Neural progenitor cell (in vitro differentiated cells): ENCODE measurements around the gene CDK4. TPM values are rescaled to one million over a fixed set of nuclear protein-coding genes. Genes with fewer than 3 reads are reported as not detected.

ENCODE experiments used
- DNase-seq: peaks from one replicate; pipeline ENCODE4 v3.0.0-alpha.2; 2016; ENCODE audit warnings: low spot score
- H2AFZ ChIP-seq: fragments of 200-600 bp; sonication (generic); replicated peaks from 2 replicates; pipeline ENCODE4 v1.6.1; 2016; ENCODE audit warnings: antibody characterized with exemption
- H3F3A ChIP-seq: fragments of 200-600 bp; sonication (generic); 2 replicates; pipeline ENCODE4 v1.6.1; 2016; ENCODE audit warnings: antibody characterized with exemption, low read depth
- H3K27ac ChIP-seq: fragments of 200-600 bp; sonication (generic); 2 replicates; pipeline ENCODE4 v1.5.1; 2016; ENCODE audit warnings: mild to moderate bottlenecking
- H3K27me3 ChIP-seq: fragments of 200-600 bp; sonication (generic); 2 replicates; pipeline ENCODE4 v1.6.1; 2016; ENCODE audit warnings: mild to moderate bottlenecking, moderate library complexity
- H3K36me3 ChIP-seq: fragments of 200-600 bp; sonication (generic); 2 replicates; pipeline ENCODE4 v1.5.1; 2016
- H3K4me1 ChIP-seq: fragments of 200-600 bp; sonication (generic); 2 replicates; pipeline ENCODE4 v1.6.1; 2016; ENCODE audit warnings: mixed run types
- H3K4me2 ChIP-seq: fragments of 200-600 bp; sonication (generic); 2 replicates; pipeline ENCODE4 v1.6.1; 2016
- H3K4me3 ChIP-seq: fragments of 200-600 bp; sonication (generic); 2 replicates; pipeline ENCODE4 v1.5.1; 2016
- H3K79me2 ChIP-seq: fragments of 200-600 bp; sonication (generic); 2 replicates; pipeline ENCODE4 v1.6.1; 2016; ENCODE audit warnings: low read depth
- H3K9ac ChIP-seq: fragments of 200-600 bp; sonication (generic); 2 replicates; pipeline ENCODE4 v1.6.1; 2016
- H3K9me3 ChIP-seq: fragments of 200-600 bp; sonication (generic); 2 replicates; pipeline ENCODE4 v1.5.1; 2016; ENCODE audit warnings: low read depth
- H4K20me1 ChIP-seq: fragments of 200-600 bp; sonication (generic); 2 replicates; pipeline ENCODE4 v1.6.1; 2016; ENCODE audit warnings: low read depth
- H3K27ac Mint-ChIP-seq: 3 replicates; pipeline ENCODE4 v1.8.0; 2021; ENCODE audit warnings: mixed read lengths
- H3K27me3 Mint-ChIP-seq: 2 replicates; pipeline ENCODE4 v1.8.0; 2022; ENCODE audit warnings: low read depth, mild to moderate bottlenecking, inconsistent platforms, moderate library complexity, mixed read lengths; ENCODE audit not compliant: insufficient read depth
- H3K36me3 Mint-ChIP-seq: 3 replicates; pipeline ENCODE4 v1.8.0; 2021; ENCODE audit warnings: mixed read lengths
- H3K4me1 Mint-ChIP-seq: 3 replicates; pipeline ENCODE4 v1.8.0; 2021; ENCODE audit warnings: mixed read lengths
- H3K4me3 Mint-ChIP-seq: 3 replicates; pipeline ENCODE4 v1.8.0; 2021; ENCODE audit warnings: mild to moderate bottlenecking, moderate library complexity, mixed read lengths
- H3K9me3 Mint-ChIP-seq: 3 replicates; pipeline ENCODE4 v1.8.0; 2020; ENCODE audit warnings: mixed read lengths
- CTCF ChIP-seq: fragments of 200-600 bp; sonication (generic); IDR thresholded peaks from 2 replicates; pipeline ENCODE4 v1.5.1; 2017; ENCODE audit warnings: antibody characterized with exemption, mild to moderate bottlenecking
- EZH2 ChIP-seq: fragments of 200-600 bp; sonication (generic); IDR thresholded peaks from 2 replicates; pipeline ENCODE4 v1.6.1; 2017; ENCODE audit warnings: antibody characterized with exemption, mild to moderate bottlenecking, moderate library complexity
- EZH2phosphoT487 ChIP-seq: fragments of 200-600 bp; sonication (generic); IDR thresholded peaks from 2 replicates; pipeline ENCODE4 v1.6.1; 2017; ENCODE audit warnings: antibody characterized with exemption
- total RNA-seq: library from RNA; depleted of rRNA; stranded (reverse); fragments of >200 nt; gene quantifications from 2 replicates; pipeline ENCODE4 v1.2.3, GENCODE V29; 2015; ENCODE audit warnings: low replicate concordance

CDK4 gene
- total RNA-seq, 1 donor from 2014 or later, result 169 TPM

DNA sequence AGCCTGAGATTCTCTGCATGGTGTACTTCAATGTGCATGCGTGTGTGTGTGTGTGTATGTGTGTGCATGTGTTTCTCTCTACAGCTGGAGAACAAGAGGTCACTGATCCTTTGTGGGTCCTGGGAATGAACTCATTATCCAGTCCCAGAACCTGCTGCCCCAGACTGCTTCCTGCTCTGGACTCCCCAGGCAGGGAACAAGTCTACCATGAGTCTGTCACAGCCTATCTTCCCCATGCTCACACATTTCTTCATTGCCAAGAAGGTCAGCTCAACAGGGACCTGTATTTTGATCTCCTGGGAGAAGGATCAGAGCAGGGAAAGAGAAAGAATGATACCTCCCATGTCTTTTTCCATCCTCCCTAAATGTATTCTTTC lies 10.7 kb downstream of the CDK4 start:
- H3K36me3 Mint-ChIP-seq, result peaks cover 5% of the 10 kb centered on the region
- no peak overlapping the region for H3K27ac Mint-ChIP-seq
- H3K9me3 Mint-ChIP-seq, result no peaks in the 10 kb centered on the region
- H3K27me3 Mint-ChIP-seq, result peaks cover 21% of the 10 kb centered on the region
- H3K9me3 ChIP-seq, result no peaks in the 10 kb centered on the region
- H3K9ac ChIP-seq, result no peak overlapping the region
- H4K20me1 ChIP-seq, result peaks cover 17% of the 10 kb centered on the region
- TF ChIP-seq CTCF (no peak), EZH2 (no peak), EZH2phosphoT487 (no peak)
- H3K27me3 ChIP-seq, result peaks cover 75% of the 10 kb centered on the region
- no peak overlapping the region for H2AFZ ChIP-seq
- H3K4me3 ChIP-seq, result no peak overlapping the region
- no peak overlapping the region for H3K27ac ChIP-seq
- peaks cover 46% of the 10 kb centered on the region for H3K4me1 Mint-ChIP-seq
- DNase-seq, result no peak
- H3K79me2 ChIP-seq, result peaks cover 10% of the 10 kb centered on the region
- H3K36me3 ChIP-seq, result no peaks in the 10 kb centered on the region
- H3K4me1 ChIP-seq, result peaks cover 24% of the 10 kb centered on the region
- H3F3A ChIP-seq, result peaks cover 51% of the 10 kb centered on the region
- H3K4me2 ChIP-seq, result no peak overlapping the region
- H3K4me3 Mint-ChIP-seq, result no peak overlapping the region

GRCh38 chr12:57740656-57741412 lies 11.3 kb downstream of the CDK4 start:
- Histone ChIP-seq H3K4me3 (no peak overlapping the region), H3K27me3 (peaks cover 81% of the 10 kb centered on the region), H3K79me2 (peaks cover 4% of the 10 kb centered on the region), H3K4me2 (no peak overlapping the region), H3K9ac (no peak overlapping the region), H3K9me3 (no peaks in the 10 kb centered on the region), H3K36me3 (no peaks in the 10 kb centered on the region), H4K20me1 (peaks cover 23% of the 10 kb centered on the region), H2AFZ (no peak overlapping the region), H3F3A (peaks cover 51% of the 10 kb centered on the region), H3K4me1 (peaks cover 25% of the 10 kb centered on the region), H3K27ac (no peak overlapping the region)
- H3K27me3 Mint-ChIP-seq, result peaks cover 24% of the 10 kb centered on the region
- peaks cover 44% of the 10 kb centered on the region for H3K4me1 Mint-ChIP-seq
- no peak for DNase-seq
- no peaks in the 10 kb centered on the region for H3K36me3 Mint-ChIP-seq
- H3K27ac Mint-ChIP-seq, result peak overlapping the region; percentile 35
- TF ChIP-seq EZH2, result no peak
- no peaks in the 10 kb centered on the region for H3K9me3 Mint-ChIP-seq
- H3K4me3 Mint-ChIP-seq, result peak overlapping the region; percentile 68

DNA sequence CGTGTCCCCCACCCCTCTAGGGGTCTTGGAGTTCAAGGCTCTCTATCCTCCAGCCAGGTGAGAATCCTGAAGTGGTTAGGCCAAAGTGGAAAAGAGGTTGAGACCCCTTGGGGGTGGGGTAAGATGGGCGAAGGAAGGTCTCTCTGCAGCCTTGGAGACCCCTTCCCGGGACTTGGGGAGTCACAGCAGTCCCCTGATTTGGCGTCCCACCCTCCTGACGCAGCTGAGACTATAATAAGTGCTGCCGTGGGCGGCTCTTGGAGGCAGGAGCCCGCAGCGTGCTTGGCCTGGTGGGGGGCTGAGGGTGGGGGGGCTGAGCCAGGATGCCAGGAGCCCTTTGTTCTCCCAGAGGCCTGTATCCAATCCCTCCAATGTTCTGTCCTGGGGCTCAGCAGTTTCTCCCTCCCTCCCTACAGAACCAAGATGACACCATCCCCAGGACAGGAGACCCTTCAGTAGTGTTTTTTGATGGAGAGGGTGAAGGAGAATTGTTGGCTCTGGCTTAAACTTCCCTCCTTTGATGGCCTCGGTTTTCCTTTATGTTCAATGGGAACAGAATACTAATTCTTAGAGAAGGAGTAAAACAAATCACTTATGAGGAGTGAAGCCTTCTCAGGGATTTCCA lies 12.1 kb downstream of the CDK4 start:
- no peak overlapping the region for H3K4me3 ChIP-seq
- peaks cover 31% of the 10 kb centered on the region for H4K20me1 ChIP-seq
- H3K36me3 ChIP-seq, result no peaks in the 10 kb centered on the region
- no peak overlapping the region for H3K27ac ChIP-seq
- Mint-ChIP-seq H3K27ac (no peak overlapping the region), H3K4me3 (peak overlapping the region; percentile 92), H3K9me3 (no peaks in the 10 kb centered on the region), H3K27me3 (peaks cover 30% of the 10 kb centered on the region), H3K36me3 (no peaks in the 10 kb centered on the region), H3K4me1 (peaks cover 46% of the 10 kb centered on the region)
- peaks cover 89% of the 10 kb centered on the region for H3K27me3 ChIP-seq
- no peak overlapping the region for H2AFZ ChIP-seq
- peak overlapping the region; percentile 0 for H3K4me2 ChIP-seq
- TF ChIP-seq EZH2 (no peak), CTCF (no peak), EZH2phosphoT487 (no peak)
- no peaks in the 10 kb centered on the region for H3K9me3 ChIP-seq
- H3K79me2 ChIP-seq, result no peaks in the 10 kb centered on the region
- H3K4me1 ChIP-seq, result peaks cover 24% of the 10 kb centered on the region
- H3F3A ChIP-seq, result peaks cover 48% of the 10 kb centered on the region
- peak; percentile 23 for DNase-seq
- no peak overlapping the region for H3K9ac ChIP-seq

GRCh38 chr12:57739387-57739786 lies 12.7 kb downstream of the CDK4 start:
- Mint-ChIP-seq H3K9me3 (no peaks in the 10 kb centered on the region), H3K4me3 (peak overlapping the region; percentile 92), H3K27ac (no peak overlapping the region), H3K27me3 (peaks cover 35% of the 10 kb centered on the region), H3K36me3 (no peaks in the 10 kb centered on the region), H3K4me1 (peaks cover 51% of the 10 kb centered on the region)
- Histone ChIP-seq H3K9ac (no peak overlapping the region), H2AFZ (no peak overlapping the region), H3K4me1 (peaks cover 24% of the 10 kb centered on the region), H3K27ac (no peak overlapping the region), H4K20me1 (peaks cover 38% of the 10 kb centered on the region), H3K4me2 (peak overlapping the region; percentile 98), H3K4me3 (peak overlapping the region; percentile 80), H3K36me3 (no peaks in the 10 kb centered on the region), H3K27me3 (peaks cover 95% of the 10 kb centered on the region), H3F3A (peaks cover 42% of the 10 kb centered on the region), H3K9me3 (no peaks in the 10 kb centered on the region), H3K79me2 (no peaks in the 10 kb centered on the region)
- DNase-seq, result peak; percentile 21
- TF ChIP-seq CTCF (no peak), EZH2phosphoT487 (no peak), EZH2 (no peak)
